BE2C (cell line): Measurements from ENCODE around the gene TMEM259.
A peak's percentile ranks its signal among the peaks of the same experiment; 100 is the strongest.

Source experiments
- DNase-seq: peaks from one replicate; pipeline ENCODE4 v3.0.0-alpha.2; 2020
- H3K27me3 ChIP-seq: fragments of 250-450 bp; sonication (Bioruptor Pico); 2 replicates; pipeline ENCODE4 v1.5.1; 2020; ENCODE audit warnings: mild to moderate bottlenecking
- H3K36me3 ChIP-seq: fragments of 250-450 bp; sonication (Bioruptor Pico); 2 replicates; pipeline ENCODE4 v1.5.1; 2020; ENCODE audit warnings: mild to moderate bottlenecking
- H3K4me1 ChIP-seq: fragments of 250-450 bp; sonication (Bioruptor Pico); 2 replicates; pipeline ENCODE4 v1.5.1; 2020
- H3K4me3 ChIP-seq: 2 replicates; pipeline ENCODE4 v1.5.1; 2011; ENCODE audit warnings: low read depth, low read length
- H3K9me3 ChIP-seq: fragments of 250-450 bp; sonication (Bioruptor Pico); 2 replicates; pipeline ENCODE4 v1.5.1; 2020
- CTCF ChIP-seq: IDR thresholded peaks from 2 replicates; pipeline ENCODE4 v1.5.1; 2012; ENCODE audit warnings: mild to moderate bottlenecking, low read depth, low read length

Gene TMEM259

GRCh38 chr19:1046836-1047695 is 26.1 kb upstream of the TMEM259 start:
- DNase-seq: peak; percentile 15
- TF ChIP-seq CTCF: no peak
- Histone ChIP-seq H3K27me3 (no peaks in the 10 kb centered on the region), H3K9me3 (no peaks in the 10 kb centered on the region; the same call in 1 of the 2 replicates), H3K4me3 (no peak overlapping the region), H3K4me1 (peaks cover 5% of the 10 kb centered on the region), H3K36me3 (no peaks in the 10 kb centered on the region)

- Histone ChIP-seq H3K36me3 (no peaks in the 10 kb centered on the region), H3K9me3 (no peaks in the 10 kb centered on the region; the same call in 1 of the 2 replicates), H3K4me1 (peaks cover 5% of the 10 kb centered on the region), H3K27me3 (no peaks in the 10 kb centered on the region), H3K4me3 (no peak overlapping the region)
- peak; percentile 7 for DNase-seq
- TF ChIP-seq CTCF: no peak
Measured at GRCh38 chr19:1046117-1046626, 25.2 kb upstream of the TMEM259 start.

GRCh38 chr19:1045247-1045603 is 24.3 kb upstream of the TMEM259 start:
- DNase-seq: peak; percentile 72
- TF ChIP-seq CTCF: no peak
- Histone ChIP-seq H3K9me3 (no peaks in the 10 kb centered on the region), H3K4me3 (no peak overlapping the region), H3K36me3 (no peaks in the 10 kb centered on the region), H3K27me3 (no peaks in the 10 kb centered on the region), H3K4me1 (peaks cover 7% of the 10 kb centered on the region)

GRCh38 chr19:1042689-1043511 is 22.0 kb upstream of the TMEM259 start:
- Histone ChIP-seq H3K36me3 (no peaks in the 10 kb centered on the region), H3K27me3 (no peaks in the 10 kb centered on the region), H3K4me3 (peak overlapping the region; percentile 51), H3K9me3 (no peaks in the 10 kb centered on the region), H3K4me1 (peaks cover 10% of the 10 kb centered on the region)
- 0 out of 2 replicates have a peak, but pooled peaks have one; percentile 9 for TF ChIP-seq CTCF
- DNase-seq: peak; percentile 90

- Histone ChIP-seq H3K27me3 (no peaks in the 10 kb centered on the region), H3K4me3 (peak overlapping the region; percentile 51), H3K9me3 (no peaks in the 10 kb centered on the region), H3K36me3 (no peaks in the 10 kb centered on the region), H3K4me1 (peaks cover 10% of the 10 kb centered on the region)
- TF ChIP-seq CTCF: no peak
- peak; percentile 59 for DNase-seq
Measured at GRCh38 chr19:1041835-1042685, 21.1 kb upstream of the TMEM259 start.
